Liver (tissue), 9 donors: Measurements from ENCODE around the gene MAST2. TPM values are rescaled to one million over a fixed set of nuclear protein-coding genes. Genes with fewer than 3 reads are reported as not detected.

Experiments
- DNase-seq: peaks from one replicate; pipeline ENCODE4 v3.0.0-alpha.2; 2017; ENCODE audit warnings: low spot score
- H3K27ac ChIP-seq, 2 donors: one replicate each; pipeline ENCODE4 v1.7.0; 2013; ENCODE audit warnings: inconsistent platforms in 2 of 2, low read length in 2 of 2, control low read depth in 1 of 2, low read depth in 1 of 2, mild to moderate bottlenecking in 1 of 2
- H3K27me3 ChIP-seq, 4 donors: one replicate each; pipeline versions ENCODE4 v1.6.1 to v1.7.0; 2013; ENCODE audit warnings: low read length in 3 of 4, inconsistent platforms in 1 of 4, mild to moderate bottlenecking in 1 of 4, moderate library complexity in 1 of 4; ENCODE audit not compliant: control insufficient read depth in 4 of 4, insufficient read depth in 4 of 4
- H3K36me3 ChIP-seq, 4 donors: one replicate each; pipeline versions ENCODE4 v1.6.1 to v1.7.0; 2013; ENCODE audit warnings: low read length in 3 of 4, mild to moderate bottlenecking in 3 of 4, low read depth in 1 of 4, moderate library complexity in 1 of 4; ENCODE audit not compliant: control insufficient read depth in 4 of 4, insufficient read depth in 3 of 4
- H3K4me1 ChIP-seq, 4 donors: one replicate each; pipeline versions ENCODE4 v1.6.1 to v1.7.0; 2013; ENCODE audit warnings: low read length in 3 of 4, mild to moderate bottlenecking in 3 of 4, moderate library complexity in 1 of 4; ENCODE audit not compliant: control insufficient read depth in 4 of 4, insufficient read depth in 4 of 4
- H3K4me3 ChIP-seq, 3 donors: one replicate each; pipeline versions ENCODE4 v1.6.1 to v1.7.0; 2013; ENCODE audit warnings: low read length in 3 of 3, control low read depth in 1 of 3, low read depth in 1 of 3, mild to moderate bottlenecking in 1 of 3
- H3K9ac ChIP-seq, 2 donors: one replicate each; pipeline ENCODE4 v1.7.0; 2013; ENCODE audit warnings: low read length in 2 of 2, mild to moderate bottlenecking in 2 of 2, moderate library complexity in 2 of 2, control low read depth in 1 of 2, low read depth in 1 of 2
- H3K9me3 ChIP-seq, 4 donors: one replicate each; pipeline versions ENCODE4 v1.6.1 to v1.7.0; 2013; ENCODE audit warnings: low read length in 3 of 4; ENCODE audit not compliant: control insufficient read depth in 4 of 4
- CTCF ChIP-seq: fragments of 150-350 bp; IDR thresholded peaks from 2 replicates; pipeline ENCODE4 v1.5.1; 2017; ENCODE audit warnings: improper control_type of control experiment, low read depth, low read length; ENCODE audit not compliant: missing input control
- EGR1 ChIP-seq, 2 donors: IDR thresholded peaks; 2 replicates each; pipeline ENCODE4 v1.6.1; 2016 to 2018; ENCODE audit warnings: antibody characterized with exemption in 2 of 2, low read depth in 2 of 2
- FOXA1 ChIP-seq: IDR thresholded peaks from 2 replicates; pipeline ENCODE4 v1.6.1; 2016; ENCODE audit warnings: antibody characterized with exemption
- FOXA2 ChIP-seq: IDR thresholded peaks from 2 replicates; pipeline ENCODE4 v1.6.1; 2016; ENCODE audit warnings: antibody characterized with exemption
- GABPA ChIP-seq, 2 donors: IDR thresholded peaks in 1 of 2; conservative IDR thresholded peaks in 1 of 2; 2 replicates each; pipeline ENCODE4 v1.6.1; 2016; ENCODE audit warnings: antibody characterized with exemption in 2 of 2, mild to moderate bottlenecking in 1 of 2, moderate library complexity in 1 of 2
- HNF4G ChIP-seq: IDR thresholded peaks from 2 replicates; pipeline ENCODE4 v1.6.1; 2016; ENCODE audit warnings: antibody characterized with exemption
- JUND ChIP-seq, 2 donors: IDR thresholded peaks; 2 replicates each; pipeline ENCODE4 v1.6.1; 2016; ENCODE audit warnings: antibody characterized with exemption in 2 of 2
- MAX ChIP-seq: IDR thresholded peaks from 2 replicates; pipeline ENCODE4 v1.6.1; 2016; ENCODE audit warnings: antibody characterized with exemption
- RAD21 ChIP-seq, 2 donors: IDR thresholded peaks; 2 replicates each; pipeline ENCODE4 v1.6.1; 2016; ENCODE audit warnings: antibody characterized with exemption in 2 of 2, mild to moderate bottlenecking in 2 of 2
- REST ChIP-seq: IDR thresholded peaks from 2 replicates; pipeline ENCODE4 v1.6.1; 2016; ENCODE audit warnings: antibody characterized with exemption, mild to moderate bottlenecking
- RXRA ChIP-seq, 2 donors: IDR thresholded peaks; 2 replicates each; pipeline ENCODE4 v1.6.1; 2017 to 2018; ENCODE audit warnings: antibody characterized with exemption in 2 of 2, mild to moderate bottlenecking in 1 of 2
- SP1 ChIP-seq: IDR thresholded peaks from 2 replicates; pipeline ENCODE4 v1.6.1; 2018; ENCODE audit warnings: antibody characterized with exemption, mild to moderate bottlenecking
- TAF1 ChIP-seq: conservative IDR thresholded peaks from 2 replicates; pipeline ENCODE4 v1.6.1; 2016; ENCODE audit warnings: antibody characterized with exemption, mild to moderate bottlenecking
- YY1 ChIP-seq: IDR thresholded peaks from 2 replicates; pipeline ENCODE4 v1.6.1; 2016; ENCODE audit warnings: antibody characterized with exemption, mild to moderate bottlenecking
- ZBTB33 ChIP-seq: IDR thresholded peaks from 2 replicates; pipeline ENCODE4 v1.6.1; 2016; ENCODE audit warnings: antibody characterized with exemption
- WGBS: extraction: QIAGEN DNeasy Blood & Tissue Kit; methylation state at CpG from one replicate; pipeline ENCODE4 v1.1.7; 2013; 5-methylcytosine and 5-hydroxymethylcytosine counted together
- polyA plus RNA-seq, 2 donors: library from polyadenylated mRNA; stranded (reverse) in 1 of 2; unstranded in 1 of 2; fragments of 200-250 nt in 1 of 2; fragments of >200 nt in 1 of 2; fragmentation: Nextera tagmentation in 1 of 2; extraction: Ambion mirVana in 1 of 2; gene quantifications; one replicate each; pipeline versions ENCODE4 v1.2.1 to v1.2.3, GENCODE V29; 2013 to 2015
- total RNA-seq, 2 donors: library from RNA; depleted of rRNA; stranded (reverse); fragments of >200 nt; gene quantifications; one replicate each; pipeline ENCODE4 v1.2.3, GENCODE V29; 2014
- donor health status: healthy.
- donor health status: healthy.
- donor health status: healthy.
- donor health status: healthy.
- donor health status: healthy.

MAST2 gene
- total and polyA plus RNA-seq, 4 donors, result 4.8 to 9.6 (median 5.7) TPM

- no peak overlapping the region for H3K9ac ChIP-seq
- no peaks in the 10 kb centered on the region for H3K27me3 ChIP-seq
- no peak for DNase-seq
- peaks cover 0 to 3% (median under 1%) of the 10 kb centered on the region in 4 donors for H3K4me1 ChIP-seq
- H3K36me3 ChIP-seq, result peaks cover 0 to 2% (median 0%) of the 10 kb centered on the region in 4 donors
- H3K27ac ChIP-seq, result no peak overlapping the region
- no peak overlapping the region for H3K4me3 ChIP-seq
- no peak for TF ChIP-seq FOXA1
- no peak for TF ChIP-seq ZBTB33
- TF ChIP-seq JUND (IDR thresholded peaks at IDR 0.05), result no peak
- no peak for TF ChIP-seq MAX
- TF ChIP-seq TAF1, result no peak
- TF ChIP-seq RAD21 (IDR thresholded peaks at IDR 0.05), result no peak
- no peak for TF ChIP-seq GABPA (IDR thresholded peaks at IDR 0.05 in 1 of 2, conservative IDR thresholded peaks at IDR 0.05 in 1 of 2)
- TF ChIP-seq SP1, result no peak
- no peak for TF ChIP-seq CTCF
- no peak for TF ChIP-seq EGR1 (IDR thresholded peaks at IDR 0.05; ENCODE audit: low read depth in 2 of 2)
- TF ChIP-seq REST, result no peak
- no peak for TF ChIP-seq FOXA2
- no peak for TF ChIP-seq YY1
- TF ChIP-seq HNF4G, result no peak
- WGBS, result 56% methylated on average over 2 of the region's 2 CpGs
- H3K9me3 ChIP-seq, result no peaks in the 10 kb centered on the region
These were observed 154.3 kb downstream of the MAST2 start for GRCh38 chr1:45957684-45958083.

GRCh38 chr1:45958317-45958716, 154.9 kb downstream of the MAST2 start:
- Histone ChIP-seq H3K9ac (no peak overlapping the region), H3K9me3 (no peaks in the 10 kb centered on the region), H3K27me3 (no peaks in the 10 kb centered on the region), H3K27ac (no peak overlapping the region), H3K36me3 (peaks cover 0 to 2% (median 0%) of the 10 kb centered on the region in 4 donors), H3K4me3 (no peak overlapping the region), H3K4me1 (peaks cover 0 to 3% (median under 1%) of the 10 kb centered on the region in 4 donors)
- DNase-seq, result no peak
- TF ChIP-seq RXRA (IDR thresholded peaks at IDR 0.05), result no peak
- no peak for TF ChIP-seq ZBTB33
- no peak for TF ChIP-seq GABPA (IDR thresholded peaks at IDR 0.05 in 1 of 2, conservative IDR thresholded peaks at IDR 0.05 in 1 of 2)
- no peak for TF ChIP-seq CTCF
- no peak for TF ChIP-seq JUND (IDR thresholded peaks at IDR 0.05)
- TF ChIP-seq MAX, result no peak
- TF ChIP-seq HNF4G, result no peak
- TF ChIP-seq RAD21 (IDR thresholded peaks at IDR 0.05), result no peak
- TF ChIP-seq REST, result no peak
- no peak for TF ChIP-seq FOXA1
